Activated naive CD4-positive, alpha-beta T cell treated with anti-CD3 and anti-CD28 coated beads, Interleukin-2, amount 50 U/mL, for 16 hours (primary cell): Measurements from ENCODE around the gene MAD1L1.
"Not testable (repeated sequence)": the region's sequence is repeated elsewhere in the genome, so short reads cannot be mapped to it uniquely, and the experiment has no call there.

ENCODE experiments used
- DNase-seq: peaks from one replicate; pipeline ENCODE4 v3.0.0-alpha.2; 2020

Gene MAD1L1

GRCh38 chr7:2232766-2233520, at the start of gene MAD1L1:
TSS of gene MAD1L1 (minus strand) at chr7:2232945. CDS start at chr7:2230133, 2,812 bp downstream.
- DNase-seq: peak; percentile 89

- no peak for DNase-seq
Measured at GRCh38 chr7:2282185-2282751, 49.5 kb upstream of the MAD1L1 start.

GRCh38 chr7:2281541-2281940, 48.8 kb upstream of the MAD1L1 start:
- DNase-seq: no peak

- no peak for DNase-seq
Measured at GRCh38 chr7:2280424-2280823, 47.7 kb upstream of the MAD1L1 start.

- no peak for DNase-seq
Measured at GRCh38 chr7:2279896-2280295, 47.2 kb upstream of the MAD1L1 start.

- DNase-seq: no peak
Measured at GRCh38 chr7:2278026-2278425, 45.3 kb upstream of the MAD1L1 start.

- no peak for DNase-seq
Measured at GRCh38 chr7:2276107-2276506, 43.4 kb upstream of the MAD1L1 start.

GRCh38 chr7:2275101-2275500, 42.4 kb upstream of the MAD1L1 start:
- no peak for DNase-seq

GRCh38 chr7:2274666-2275065, 41.9 kb upstream of the MAD1L1 start:
- no peak for DNase-seq

- DNase-seq: no peak
Measured at GRCh38 chr7:2273866-2274265, 41.1 kb upstream of the MAD1L1 start.

GRCh38 chr7:2272031-2272430, 39.3 kb upstream of the MAD1L1 start:
- DNase-seq: no peak

GRCh38 chr7:2271273-2272026, 38.7 kb upstream of the MAD1L1 start:
- DNase-seq: no peak

GRCh38 chr7:2270495-2270894, 37.8 kb upstream of the MAD1L1 start:
- no peak for DNase-seq

GRCh38 chr7:2269991-2270460, 37.3 kb upstream of the MAD1L1 start:
- no peak for DNase-seq

GRCh38 chr7:2269089-2269990, 36.6 kb upstream of the MAD1L1 start:
- DNase-seq: not testable (repeated sequence)

- DNase-seq: no peak
Measured at GRCh38 chr7:2266911-2267310, 34.2 kb upstream of the MAD1L1 start.

GRCh38 chr7:2264158-2264557, 31.4 kb upstream of the MAD1L1 start:
- DNase-seq: no peak

- DNase-seq: no peak
Measured at GRCh38 chr7:2263176-2263575, 30.4 kb upstream of the MAD1L1 start.

GRCh38 chr7:2261611-2262010, 28.9 kb upstream of the MAD1L1 start:
- DNase-seq: no peak

GRCh38 chr7:2260820-2261219, 28.1 kb upstream of the MAD1L1 start:
- DNase-seq: no peak

- DNase-seq: no peak
Measured at GRCh38 chr7:2259480-2259879, 26.7 kb upstream of the MAD1L1 start.

GRCh38 chr7:2258661-2259365, 26.1 kb upstream of the MAD1L1 start:
- DNase-seq: no peak
